IgD-negative memory B cell (primary cell): Measurements from ENCODE around the gene DDX31. TPM values are rescaled to one million over a fixed set of nuclear protein-coding genes. Genes with fewer than 3 reads are reported as not detected.
"Not testable (repeated sequence)": the region's sequence is repeated elsewhere in the genome, so short reads cannot be mapped to it uniquely, and the experiment has no call there.

ENCODE experiments used
- H3K27ac Mint-ChIP-seq, 3 donors: one replicate each; pipeline ENCODE4 v1.8.0; 2020 to 2022; ENCODE audit warnings: mild to moderate bottlenecking in 3 of 3, mixed read lengths in 3 of 3, moderate library complexity in 1 of 3
- H3K27me3 Mint-ChIP-seq: one replicate; pipeline ENCODE4 v1.8.0; 2021; ENCODE audit warnings: mixed read lengths
- H3K36me3 Mint-ChIP-seq: one replicate; pipeline ENCODE4 v1.8.0; 2020; ENCODE audit warnings: mild to moderate bottlenecking, mixed read lengths
- H3K4me1 Mint-ChIP-seq, 3 donors: one replicate each; pipeline ENCODE4 v1.8.0; 2020 to 2022; ENCODE audit warnings: mixed read lengths in 3 of 3, mild to moderate bottlenecking in 1 of 3
- H3K4me3 Mint-ChIP-seq, 4 donors: one replicate each; pipeline ENCODE4 v1.8.0; 2020 to 2022; ENCODE audit warnings: mild to moderate bottlenecking in 4 of 4, mixed read lengths in 4 of 4, moderate library complexity in 3 of 4
- H3K9me3 Mint-ChIP-seq, 3 donors: one replicate each; pipeline ENCODE4 v1.8.0; 2020 to 2021; ENCODE audit warnings: mixed read lengths in 3 of 3, mild to moderate bottlenecking in 1 of 3
- polyA plus RNA-seq: library from polyadenylated mRNA; unstranded; fragments of 300-500 nt; fragmentation: Illumina TruSeq; gene quantifications from one replicate; pipeline ENCODE4 v1.2.3, GENCODE V29; 2021

Gene DDX31
- polyA plus RNA-seq, 1 donor from 2014 or later = 7.6 TPM

DNA sequence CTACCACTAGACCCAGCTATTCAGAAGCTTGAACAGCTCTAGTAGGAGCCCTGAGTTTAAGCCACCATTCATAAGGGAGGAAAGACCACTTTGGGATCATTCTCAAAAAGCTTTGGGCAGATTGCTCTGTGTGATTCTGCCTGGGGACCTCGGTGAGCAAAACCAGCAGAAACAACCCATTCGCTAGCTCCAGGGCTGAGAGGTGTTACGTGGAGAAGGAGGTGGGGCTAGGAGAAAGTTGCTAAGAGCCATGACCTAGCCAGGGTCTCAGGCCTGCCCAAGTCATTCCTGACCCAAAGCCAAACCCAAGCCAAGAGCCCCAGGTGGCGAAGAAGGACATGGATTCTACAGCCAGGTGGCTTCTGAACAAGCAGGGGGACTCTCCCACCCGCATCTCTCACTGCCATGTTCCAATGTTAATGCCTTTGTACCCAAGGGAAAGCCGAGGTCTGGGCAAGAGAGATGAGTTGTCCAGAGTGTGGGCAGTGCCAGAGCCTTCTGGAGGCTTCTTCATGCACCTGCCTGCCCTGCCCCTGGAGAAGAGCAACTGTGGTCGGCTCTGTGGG is 91.3 kb downstream of the DDX31 start:
- Mint-ChIP-seq H3K36me3 (peaks cover 3% of the 10 kb centered on the region), H3K4me3 (peak overlapping the region in 3 of 4 donors; percentile 13 to 70 (median 46)), H3K9me3 (no peaks in the 10 kb centered on the region), H3K4me1 (peaks cover 2 to 8% (median 7%) of the 10 kb centered on the region in 3 donors), H3K27me3 (peaks cover 49% of the 10 kb centered on the region), H3K27ac (peak overlapping the region in 2 of 3 donors; percentile 26 to 85)

DNA sequence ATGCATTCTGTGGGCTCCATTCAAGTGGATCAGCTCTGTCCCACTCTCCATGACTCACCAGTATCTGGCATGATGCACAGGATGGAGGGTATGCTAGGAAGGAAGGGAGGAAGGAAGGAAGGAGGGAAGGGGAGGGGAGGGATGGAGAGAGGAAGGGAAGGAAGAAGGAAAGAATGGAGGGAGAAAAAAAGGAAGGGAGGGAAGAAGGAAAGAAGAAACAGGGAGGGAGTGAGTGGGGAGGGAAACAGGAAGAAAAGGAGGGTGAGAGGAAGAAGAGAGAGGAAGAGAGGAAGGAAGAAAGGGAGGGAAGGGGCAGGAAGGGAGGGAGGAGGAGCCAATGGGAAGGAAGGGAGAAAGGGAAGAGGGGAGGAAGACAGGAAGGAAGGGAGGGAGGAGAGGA is 92.7 kb downstream of the DDX31 start:
- peaks cover 2 to 8% (median 7%) of the 10 kb centered on the region in 3 donors for H3K4me1 Mint-ChIP-seq
- no peak overlapping the region for H3K4me3 Mint-ChIP-seq
- no peaks in the 10 kb centered on the region for H3K9me3 Mint-ChIP-seq
- peaks cover 6% of the 10 kb centered on the region for H3K36me3 Mint-ChIP-seq
- H3K27ac Mint-ChIP-seq = no peak overlapping the region
- peaks cover 43% of the 10 kb centered on the region for H3K27me3 Mint-ChIP-seq

DNA sequence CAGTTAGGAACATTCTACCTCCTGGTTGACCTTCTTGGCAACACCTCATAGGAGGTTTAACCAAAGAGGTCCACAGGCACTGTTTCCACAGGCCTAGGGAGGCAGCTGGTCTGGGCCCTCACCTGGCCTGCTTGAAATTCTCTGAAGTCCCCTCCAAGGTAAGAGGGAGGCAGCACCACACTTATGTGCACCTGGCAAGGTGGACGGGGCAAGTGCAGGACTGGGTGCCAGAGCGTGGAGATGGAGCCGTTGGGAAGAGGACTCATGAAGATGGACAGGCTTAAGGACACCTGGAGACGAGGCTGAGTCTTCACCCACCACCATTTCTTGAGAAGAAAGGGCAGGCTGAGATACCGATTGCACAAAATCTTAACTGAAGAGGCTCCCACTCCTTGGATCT is 94.0 kb downstream of the DDX31 start:
- peaks cover 8% of the 10 kb centered on the region for H3K36me3 Mint-ChIP-seq
- H3K4me3 Mint-ChIP-seq = no peak overlapping the region
- peaks cover 36% of the 10 kb centered on the region for H3K27me3 Mint-ChIP-seq
- peaks cover 0 to 3% (median 2%) of the 10 kb centered on the region in 3 donors for H3K4me1 Mint-ChIP-seq
- H3K27ac Mint-ChIP-seq = peak overlapping the region in 1 of 3 donors; percentile 26
- H3K9me3 Mint-ChIP-seq = no peaks in the 10 kb centered on the region

DNA sequence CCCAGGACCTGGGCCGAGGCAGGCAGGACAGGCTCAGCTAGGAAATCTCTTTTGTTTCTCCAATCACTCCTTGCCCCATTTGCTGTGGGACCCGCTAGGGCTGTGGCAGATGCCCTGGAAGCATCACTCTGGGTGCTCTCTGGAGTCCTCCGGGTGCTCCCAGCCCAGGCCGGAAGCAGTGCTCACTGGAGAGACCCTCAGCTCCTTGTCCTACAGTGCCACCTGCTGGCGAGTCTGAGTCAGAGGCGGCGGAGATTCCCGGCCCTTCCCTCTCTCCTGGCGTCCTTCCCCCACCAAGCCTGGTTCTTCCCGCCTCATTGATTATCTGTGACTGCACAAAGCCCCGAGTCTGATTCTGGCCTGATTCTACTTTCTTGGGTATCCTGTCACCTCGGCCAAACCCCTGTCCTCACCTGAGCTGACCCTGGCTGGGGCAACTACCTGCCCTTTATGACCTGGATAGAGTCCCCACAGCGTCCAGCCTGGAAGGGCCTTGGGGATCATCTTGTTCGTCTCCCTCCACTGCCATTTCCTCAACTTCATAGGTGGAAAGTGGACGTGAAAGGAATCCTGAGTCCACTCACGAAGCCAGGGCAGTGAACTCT is 94.7 kb downstream of the DDX31 start:
- peak overlapping the region in 1 of 3 donors; percentile 66 for H3K27ac Mint-ChIP-seq
- H3K9me3 Mint-ChIP-seq = no peaks in the 10 kb centered on the region
- no peak overlapping the region for H3K4me3 Mint-ChIP-seq
- peaks cover 36% of the 10 kb centered on the region for H3K27me3 Mint-ChIP-seq
- peaks cover 0 to 3% (median 2%) of the 10 kb centered on the region in 3 donors for H3K4me1 Mint-ChIP-seq
- peaks cover 8% of the 10 kb centered on the region for H3K36me3 Mint-ChIP-seq

DNA sequence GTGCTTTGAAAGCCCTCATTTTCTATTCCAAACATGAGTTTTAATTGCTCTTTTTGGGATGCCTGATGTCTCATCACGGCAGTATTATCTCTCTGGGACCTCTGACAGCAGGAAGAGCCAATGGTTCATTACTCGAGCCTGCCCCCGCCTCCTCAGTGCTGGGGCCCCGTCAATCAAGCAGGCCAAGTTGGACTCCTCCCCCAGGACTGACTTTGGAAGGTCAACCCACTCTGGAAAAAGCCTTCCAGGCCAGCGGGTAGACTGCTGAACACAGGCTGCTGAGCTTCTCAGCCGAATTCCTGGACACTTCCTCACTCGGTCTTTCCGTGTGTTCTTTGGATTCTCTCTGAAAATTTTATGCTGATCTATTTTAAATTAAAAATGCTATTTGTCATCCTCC is 96.9 kb downstream of the DDX31 start:
- peaks cover 7% of the 10 kb centered on the region for H3K36me3 Mint-ChIP-seq
- H3K4me3 Mint-ChIP-seq = no peak overlapping the region
- H3K9me3 Mint-ChIP-seq = no peaks in the 10 kb centered on the region
- peaks cover 26% of the 10 kb centered on the region for H3K27me3 Mint-ChIP-seq
- H3K4me1 Mint-ChIP-seq = peaks cover 0 to 2% (median 0%) of the 10 kb centered on the region in 3 donors
- peak overlapping the region in 1 of 3 donors; percentile 50 for H3K27ac Mint-ChIP-seq

DNA sequence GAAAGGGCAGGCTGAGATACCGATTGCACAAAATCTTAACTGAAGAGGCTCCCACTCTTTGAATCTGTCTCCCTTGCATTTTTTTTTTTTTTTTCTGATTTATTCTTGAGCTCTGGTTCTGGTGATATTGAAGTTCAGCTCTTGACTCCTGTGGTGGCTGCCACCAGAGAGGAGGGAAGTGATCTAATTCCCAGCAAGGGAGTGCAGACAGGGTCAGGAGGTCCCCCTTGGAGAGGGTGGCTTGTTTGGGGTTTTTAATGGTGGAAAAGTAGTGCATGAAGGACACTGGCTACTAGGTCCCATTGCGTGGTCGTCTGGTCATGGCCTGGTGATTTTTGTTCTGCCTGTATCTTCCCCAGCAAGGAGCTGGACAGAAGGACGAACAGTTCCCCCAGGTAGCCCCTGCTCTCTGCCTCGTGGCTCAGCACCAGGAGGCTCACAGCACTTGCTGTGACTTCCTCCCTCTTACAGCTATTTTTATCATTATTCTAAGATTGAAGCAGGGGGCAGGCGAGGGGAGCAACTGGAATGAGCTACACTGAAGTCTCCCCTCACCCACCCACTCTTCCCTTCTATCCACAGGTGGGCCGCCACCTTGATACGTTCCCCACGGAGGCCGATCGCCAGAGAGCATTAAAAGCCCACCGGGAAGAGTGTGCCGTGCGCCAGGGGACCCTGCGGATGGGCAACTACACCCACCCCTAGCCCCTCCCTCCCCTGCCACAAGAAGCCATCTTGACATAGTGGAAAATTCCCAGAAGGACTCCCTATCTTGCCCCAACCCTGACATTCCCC is 97.8 kb downstream of the DDX31 start:
- Mint-ChIP-seq H3K9me3 (peaks cover 0 to 2% (median 0%) of the 10 kb centered on the region in 3 donors), H3K4me3 (no peak overlapping the region), H3K4me1 (peaks cover 0 to 2% (median 0%) of the 10 kb centered on the region in 3 donors), H3K27ac (peak overlapping the region in 1 of 3 donors; percentile 28), H3K36me3 (peaks cover 7% of the 10 kb centered on the region), H3K27me3 (peaks cover 22% of the 10 kb centered on the region)

DNA sequence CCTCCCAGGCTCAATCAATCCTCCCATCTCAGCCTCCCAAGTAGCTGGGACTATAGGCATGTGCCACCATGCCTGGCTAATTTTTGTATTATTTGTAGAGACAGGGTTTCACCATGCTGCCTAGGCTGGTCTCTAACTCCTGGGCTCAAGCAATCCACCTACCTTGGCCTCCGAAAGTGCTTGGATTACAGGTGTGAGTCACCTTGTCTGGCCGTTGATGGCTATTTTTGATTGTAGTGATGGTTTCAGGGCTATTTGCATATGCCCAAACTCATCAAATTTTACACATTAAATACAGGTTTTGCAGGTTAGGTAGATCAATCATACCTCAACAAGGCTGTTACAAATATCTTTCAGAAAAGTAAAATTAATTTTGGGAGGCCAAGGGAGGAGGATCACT is 101.0 kb downstream of the DDX31 start:
- H3K4me1 Mint-ChIP-seq, H3K36me3 Mint-ChIP-seq, H3K27ac Mint-ChIP-seq, H3K4me3 Mint-ChIP-seq, H3K27me3 Mint-ChIP-seq, H3K9me3 Mint-ChIP-seq: not testable (repeated sequence)

DNA sequence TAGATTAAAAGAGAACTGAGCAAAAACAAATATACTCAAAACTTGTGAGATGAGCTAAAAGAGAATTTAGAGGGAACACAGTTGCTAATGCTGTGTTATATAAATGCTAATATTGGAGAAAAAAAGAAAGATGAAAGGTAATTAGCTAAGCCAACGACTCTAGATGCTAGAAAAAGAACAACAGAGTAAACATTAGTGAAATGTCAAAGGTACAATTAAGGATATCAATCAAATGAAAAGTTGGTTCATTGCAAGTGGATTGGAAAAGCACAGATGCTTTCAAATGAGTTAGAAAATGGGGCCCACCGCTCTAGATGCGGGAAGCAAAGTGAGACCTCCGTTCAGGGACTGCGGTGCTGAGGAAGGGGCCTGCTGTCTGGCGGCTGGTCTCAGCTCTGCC is 105.3 kb downstream of the DDX31 start:
- Mint-ChIP-seq H3K4me3 (no peak overlapping the region), H3K27me3 (peaks cover 9% of the 10 kb centered on the region), H3K9me3 (peaks cover 2 to 3% (median 3%) of the 10 kb centered on the region in 3 donors), H3K27ac (no peak overlapping the region), H3K36me3 (peaks cover 2% of the 10 kb centered on the region), H3K4me1 (no peaks in the 10 kb centered on the region)

DNA sequence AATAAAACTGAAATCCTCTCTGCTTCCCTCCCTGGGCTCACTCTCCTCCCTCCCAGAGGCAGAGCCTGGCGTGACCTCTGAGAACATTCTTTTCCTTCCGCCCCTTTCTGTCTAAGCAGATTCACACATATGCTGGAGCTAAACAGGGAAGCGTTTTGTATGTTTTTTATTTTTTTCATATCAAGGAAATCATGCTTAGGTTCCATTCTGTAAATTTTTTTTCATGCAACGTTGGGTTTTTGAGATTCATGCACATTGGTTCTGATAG is 107.5 kb downstream of the DDX31 start:
- Mint-ChIP-seq H3K9me3 (peaks cover 3 to 6% (median 4%) of the 10 kb centered on the region in 3 donors), H3K36me3 (peaks cover 2% of the 10 kb centered on the region), H3K27ac (no peak overlapping the region), H3K27me3 (peaks cover 6% of the 10 kb centered on the region), H3K4me1 (no peaks in the 10 kb centered on the region), H3K4me3 (no peak overlapping the region)

DNA sequence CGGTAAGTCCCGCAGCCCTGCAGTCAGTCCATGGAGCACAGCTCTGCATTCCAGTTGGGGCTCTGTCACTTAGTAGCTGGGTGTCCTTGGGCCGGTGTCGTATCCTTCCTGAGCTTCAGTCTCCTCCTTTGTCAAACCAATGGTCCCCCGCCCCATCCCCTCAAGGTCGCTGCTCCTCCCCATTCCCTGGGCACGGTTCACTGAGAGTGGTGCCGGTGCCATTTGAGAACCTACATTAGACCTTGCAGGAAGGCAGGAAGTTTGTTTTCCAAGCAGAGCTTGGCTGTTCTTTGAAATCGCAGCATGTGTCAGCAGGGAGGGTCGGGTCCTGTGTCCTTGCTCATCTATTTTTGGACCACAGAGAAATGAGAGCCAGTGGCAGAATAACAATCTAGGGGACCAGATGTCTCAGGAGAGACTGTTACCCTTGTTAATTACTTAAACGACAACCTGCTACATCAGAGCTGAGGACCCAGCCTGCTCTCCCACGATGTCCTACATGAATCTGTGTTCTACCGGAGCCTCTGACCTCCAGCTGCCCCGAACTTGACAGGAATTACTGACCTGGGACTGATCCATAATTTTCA is 109.1 kb downstream of the DDX31 start:
- Mint-ChIP-seq H3K4me3 (no peak overlapping the region), H3K27ac (peak overlapping the region in 1 of 3 donors; percentile 47), H3K4me1 (no peaks in the 10 kb centered on the region), H3K27me3 (peaks cover 10% of the 10 kb centered on the region), H3K9me3 (peaks cover 4 to 6% (median 4%) of the 10 kb centered on the region in 3 donors), H3K36me3 (no peaks in the 10 kb centered on the region)

DNA sequence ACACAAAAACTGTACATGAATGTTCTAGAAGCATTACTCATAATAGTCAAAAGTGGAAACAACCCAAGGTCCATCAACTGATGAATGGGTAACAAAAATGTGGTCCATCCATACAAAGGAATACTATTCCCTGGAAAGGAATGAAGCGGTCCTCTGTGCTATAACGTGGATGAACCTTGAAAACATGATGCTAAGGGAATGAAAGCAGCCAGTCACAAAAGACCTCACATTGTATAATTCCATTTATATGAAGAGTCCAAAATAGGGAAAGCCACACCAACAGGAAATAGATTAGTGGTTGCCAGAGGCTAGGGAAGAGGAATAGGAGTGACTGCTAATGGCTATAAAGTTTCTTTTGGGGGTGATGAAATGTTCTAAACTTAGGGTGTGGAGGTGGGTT is 110.1 kb downstream of the DDX31 start:
- peaks cover 4 to 6% (median 6%) of the 10 kb centered on the region in 3 donors for H3K9me3 Mint-ChIP-seq
- peaks cover 15% of the 10 kb centered on the region for H3K27me3 Mint-ChIP-seq
- H3K4me3 Mint-ChIP-seq = no peak overlapping the region
- H3K27ac Mint-ChIP-seq = no peak overlapping the region
- H3K4me1 Mint-ChIP-seq = no peaks in the 10 kb centered on the region
- no peaks in the 10 kb centered on the region for H3K36me3 Mint-ChIP-seq

DNA sequence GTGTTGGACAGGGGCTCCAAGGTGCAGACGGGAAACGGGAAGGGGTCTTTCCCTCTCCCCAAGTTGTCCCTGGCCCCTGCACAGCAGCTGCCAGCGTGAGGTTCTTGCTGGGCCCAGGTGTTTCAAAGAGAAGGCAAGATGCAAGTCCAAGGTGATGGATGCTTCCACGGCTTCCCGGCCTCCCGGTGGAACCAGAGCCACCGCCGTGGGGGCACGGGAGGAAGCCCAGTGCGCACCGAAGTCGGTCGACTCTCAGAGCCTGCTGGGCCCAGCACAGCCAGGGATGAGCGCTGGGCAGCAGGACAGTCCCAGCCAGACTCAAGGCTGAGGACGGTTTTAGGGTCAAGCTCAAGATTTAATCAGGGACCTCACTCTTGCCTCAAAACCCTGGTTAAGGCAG is 112.6 kb downstream of the DDX31 start:
- H3K4me3 Mint-ChIP-seq = no peak overlapping the region
- peaks cover 13% of the 10 kb centered on the region for H3K27me3 Mint-ChIP-seq
- no peaks in the 10 kb centered on the region for H3K36me3 Mint-ChIP-seq
- peaks cover 4 to 13% (median 7%) of the 10 kb centered on the region in 3 donors for H3K9me3 Mint-ChIP-seq
- no peaks in the 10 kb centered on the region for H3K4me1 Mint-ChIP-seq
- H3K27ac Mint-ChIP-seq = no peak overlapping the region

DNA sequence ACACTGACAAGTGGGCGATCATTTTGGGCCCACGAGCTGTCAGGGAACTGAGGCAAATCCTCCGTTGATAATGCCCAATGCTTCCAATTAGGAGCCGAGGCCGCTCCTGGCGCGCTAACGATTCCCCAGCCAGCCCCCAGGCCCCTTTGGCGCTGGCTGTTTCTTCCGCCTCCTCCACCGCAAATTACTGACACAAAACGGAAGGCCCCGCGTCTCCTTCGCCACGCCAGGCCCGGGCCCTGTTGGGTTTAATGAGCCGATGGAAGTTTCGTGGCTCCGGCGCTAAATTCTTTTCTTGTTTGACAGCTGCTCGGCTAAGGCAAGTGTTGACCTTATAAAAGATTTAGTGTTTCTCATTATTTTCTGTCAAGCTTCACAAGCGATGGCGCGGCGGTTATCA is 113.1 kb downstream of the DDX31 start:
- peaks cover 4 to 13% (median 7%) of the 10 kb centered on the region in 3 donors for H3K9me3 Mint-ChIP-seq
- no peak overlapping the region for H3K27ac Mint-ChIP-seq
- no peaks in the 10 kb centered on the region for H3K4me1 Mint-ChIP-seq
- peaks cover 9% of the 10 kb centered on the region for H3K27me3 Mint-ChIP-seq
- no peak overlapping the region for H3K4me3 Mint-ChIP-seq
- H3K36me3 Mint-ChIP-seq = no peaks in the 10 kb centered on the region

DNA sequence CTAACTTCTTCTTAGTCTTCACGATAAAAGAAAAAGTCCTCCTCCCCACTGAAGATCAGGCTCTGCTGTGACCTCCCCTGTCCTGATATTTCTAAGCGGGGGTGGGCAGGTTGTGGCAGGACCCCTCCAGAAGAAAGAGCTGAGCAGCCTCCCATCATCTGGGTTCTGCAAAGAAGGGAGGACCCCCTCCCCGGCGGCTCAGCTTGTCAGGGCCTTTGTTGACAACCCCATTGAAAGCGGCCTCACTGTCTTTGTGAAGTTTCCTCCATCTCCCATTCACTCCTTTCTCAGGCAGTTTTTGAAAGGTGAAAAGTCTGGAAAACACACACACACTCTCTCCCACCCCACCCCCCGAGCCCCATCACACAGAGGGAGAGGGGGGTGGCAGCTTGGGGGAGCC is 113.5 kb downstream of the DDX31 start:
- no peak overlapping the region for H3K27ac Mint-ChIP-seq
- H3K36me3 Mint-ChIP-seq = no peaks in the 10 kb centered on the region
- no peaks in the 10 kb centered on the region for H3K4me1 Mint-ChIP-seq
- H3K27me3 Mint-ChIP-seq = peaks cover 9% of the 10 kb centered on the region
- H3K4me3 Mint-ChIP-seq = no peak overlapping the region
- H3K9me3 Mint-ChIP-seq = peaks cover 4 to 13% (median 7%) of the 10 kb centered on the region in 3 donors

DNA sequence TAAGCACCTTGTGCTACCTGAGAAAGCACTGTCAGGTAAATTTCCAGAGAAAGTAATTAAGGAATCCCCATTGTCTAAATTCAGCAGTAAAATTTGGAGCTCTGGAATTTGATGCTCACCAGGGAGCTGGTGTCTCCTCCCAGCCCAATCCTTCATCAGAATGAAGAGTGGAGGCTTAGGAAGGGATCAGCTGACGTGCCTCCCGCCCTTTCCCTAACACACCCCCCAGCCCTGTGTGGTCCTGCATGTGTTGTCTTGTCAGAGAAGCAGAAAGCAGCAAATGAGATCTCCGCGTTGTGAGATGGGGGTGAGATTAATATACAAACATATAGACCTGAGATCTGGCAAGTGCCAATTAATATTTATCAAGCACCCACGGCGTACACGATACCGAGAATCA is 114.3 kb downstream of the DDX31 start:
- H3K27ac Mint-ChIP-seq = no peak overlapping the region
- H3K27me3 Mint-ChIP-seq = peaks cover 9% of the 10 kb centered on the region
- H3K9me3 Mint-ChIP-seq = peaks cover 4 to 13% (median 7%) of the 10 kb centered on the region in 3 donors
- H3K4me1 Mint-ChIP-seq = no peaks in the 10 kb centered on the region
- H3K4me3 Mint-ChIP-seq = no peak overlapping the region
- no peaks in the 10 kb centered on the region for H3K36me3 Mint-ChIP-seq
